ENCODE measurements around the gene THAP4.

- no peak for TF ChIP-seq TAF1 (IDR thresholded peaks at IDR 0.05; ENCODE audit: low read depth, low read length)
- no peak for TF ChIP-seq POLR2A (IDR thresholded peaks at IDR 0.05; ENCODE audit: low read depth, low read length)
- TF ChIP-seq POLR2AphosphoS5 (IDR thresholded peaks at IDR 0.05; ENCODE audit: low read depth, low read length): no peak
- no peak for TF ChIP-seq SPI1 (IDR thresholded peaks at IDR 0.05; ENCODE audit: low read depth, low read length)
- no peak for TF ChIP-seq POU2F2 (IDR thresholded peaks at IDR 0.05; ENCODE audit: low read depth, low read length)
- no peak for TF ChIP-seq PAX5 (IDR thresholded peaks at IDR 0.05; ENCODE audit: insufficient read depth, low read length, severe bottlenecking)
Measured at GRCh38 chr2:241551599-241551997, 85.4 kb downstream of the THAP4 start.

All from GM12891 (cell line).